GM12801 (cell line): Measurements from ENCODE around the gene NEURL3.

ENCODE experiments used
- TF ChIP-seq, protein P1 (sequence below): IDR thresholded peaks from one replicate; pipeline ENCODE4 v1.5.1; 2011; ENCODE audit warnings: control low read depth; ENCODE audit not compliant: insufficient read length; ENCODE audit errors: extremely low read depth

Gene NEURL3

DNA sequence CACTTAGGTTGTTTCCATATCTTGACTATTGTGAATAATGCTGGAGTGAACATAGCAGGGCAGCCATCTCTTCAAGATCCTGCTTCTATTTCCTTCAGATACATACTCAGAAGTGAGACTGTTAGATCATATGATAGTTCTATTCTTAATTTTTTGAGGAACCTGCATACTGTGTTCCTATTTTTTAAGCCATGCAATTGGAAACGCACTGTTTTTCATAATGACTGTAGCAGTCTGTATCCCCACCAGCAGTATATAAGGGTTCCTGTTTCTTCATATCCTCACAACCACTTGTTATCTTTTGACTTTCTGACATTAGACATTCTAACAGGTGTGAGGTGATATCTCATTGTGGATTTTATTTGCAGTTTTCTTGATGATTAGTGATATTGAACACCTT is 15.5 kb downstream of the NEURL3 start:
- TF ChIP-seq, protein P1, sequence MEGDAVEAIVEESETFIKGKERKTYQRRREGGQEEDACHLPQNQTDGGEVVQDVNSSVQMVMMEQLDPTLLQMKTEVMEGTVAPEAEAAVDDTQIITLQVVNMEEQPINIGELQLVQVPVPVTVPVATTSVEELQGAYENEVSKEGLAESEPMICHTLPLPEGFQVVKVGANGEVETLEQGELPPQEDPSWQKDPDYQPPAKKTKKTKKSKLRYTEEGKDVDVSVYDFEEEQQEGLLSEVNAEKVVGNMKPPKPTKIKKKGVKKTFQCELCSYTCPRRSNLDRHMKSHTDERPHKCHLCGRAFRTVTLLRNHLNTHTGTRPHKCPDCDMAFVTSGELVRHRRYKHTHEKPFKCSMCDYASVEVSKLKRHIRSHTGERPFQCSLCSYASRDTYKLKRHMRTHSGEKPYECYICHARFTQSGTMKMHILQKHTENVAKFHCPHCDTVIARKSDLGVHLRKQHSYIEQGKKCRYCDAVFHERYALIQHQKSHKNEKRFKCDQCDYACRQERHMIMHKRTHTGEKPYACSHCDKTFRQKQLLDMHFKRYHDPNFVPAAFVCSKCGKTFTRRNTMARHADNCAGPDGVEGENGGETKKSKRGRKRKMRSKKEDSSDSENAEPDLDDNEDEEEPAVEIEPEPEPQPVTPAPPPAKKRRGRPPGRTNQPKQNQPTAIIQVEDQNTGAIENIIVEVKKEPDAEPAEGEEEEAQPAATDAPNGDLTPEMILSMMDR: no peak

DNA sequence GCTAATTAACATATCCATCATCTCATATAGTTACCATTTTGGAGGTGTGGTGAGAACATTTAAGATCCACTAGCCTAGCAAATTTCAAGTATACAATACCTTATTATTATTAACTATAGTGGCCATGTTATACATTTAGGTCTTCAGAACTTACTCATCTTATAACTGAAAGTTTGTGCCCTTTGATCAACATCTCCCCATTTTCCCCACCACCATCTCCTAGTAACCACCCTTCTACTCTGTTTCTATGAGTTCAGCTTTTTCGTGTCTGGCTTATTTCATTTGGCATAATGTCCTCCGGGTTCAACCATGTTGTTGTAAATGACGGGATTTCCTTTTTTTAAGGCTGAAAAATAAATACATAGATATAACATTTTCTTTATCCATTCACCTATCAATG is 15.9 kb downstream of the NEURL3 start:
- TF ChIP-seq, protein P1: no peak

GRCh38 chr2:96486696-96487095 is 18.5 kb downstream of the NEURL3 start:
- TF ChIP-seq, protein P1: no peak

GRCh38 chr2:96485751-96486651 is 19.2 kb downstream of the NEURL3 start:
- TF ChIP-seq, protein P1: no peak

DNA sequence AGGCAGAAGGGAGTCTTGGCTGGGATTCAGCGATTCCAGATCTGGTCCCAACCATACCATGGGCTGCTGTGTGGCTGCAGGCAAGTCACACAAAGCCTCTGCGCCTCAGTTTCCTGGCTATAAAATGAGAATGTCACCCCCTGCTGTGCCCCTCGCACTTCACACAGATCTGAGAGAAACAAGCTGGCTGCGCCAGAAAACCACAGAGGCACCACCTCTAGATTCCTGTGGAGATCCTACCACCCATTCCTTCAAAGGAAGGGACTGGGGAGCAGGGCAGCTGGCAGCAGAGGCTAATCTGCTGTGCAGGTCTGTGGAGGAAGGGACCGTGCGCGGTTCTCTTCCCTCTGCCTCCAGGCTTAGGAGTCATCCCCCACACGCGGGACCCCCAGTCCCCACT is 19.8 kb downstream of the NEURL3 start:
- TF ChIP-seq, protein P1: no peak

DNA sequence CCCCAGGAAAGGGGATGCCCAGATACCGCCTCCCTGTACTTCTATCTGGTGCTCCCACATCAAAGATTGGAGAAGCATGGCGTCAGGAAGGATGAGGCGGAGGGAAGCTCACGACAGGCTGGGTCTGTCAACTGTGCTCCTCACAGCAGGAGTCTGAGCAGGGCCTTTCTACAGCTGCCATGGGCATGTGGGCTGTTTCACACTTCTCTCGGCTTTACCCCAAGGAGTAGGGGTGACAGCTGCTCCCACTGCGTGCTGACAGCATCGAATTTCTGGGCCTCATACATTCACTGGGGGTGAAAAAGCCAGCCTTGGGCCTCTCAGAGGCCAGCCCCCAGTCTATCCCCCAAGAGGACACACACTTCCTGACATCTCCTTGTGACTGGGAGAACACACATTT is 21.1 kb downstream of the NEURL3 start:
- TF ChIP-seq, protein P1: no peak

GRCh38 chr2:96477458-96477857 is 27.7 kb downstream of the NEURL3 start:
- TF ChIP-seq, protein P1: no peak
